HUDEP-2 (cell line): ENCODE results near the gene SH3GL1.

Experiments
- DNase-seq, 76 experiments: peaks; one replicate each; lab custom pipeline; 2025; ENCODE audit not compliant: unreplicated experiment in 76 of 76; lab: John Stamatoyannopoulos, UW

The SH3GL1 gene

DNA sequence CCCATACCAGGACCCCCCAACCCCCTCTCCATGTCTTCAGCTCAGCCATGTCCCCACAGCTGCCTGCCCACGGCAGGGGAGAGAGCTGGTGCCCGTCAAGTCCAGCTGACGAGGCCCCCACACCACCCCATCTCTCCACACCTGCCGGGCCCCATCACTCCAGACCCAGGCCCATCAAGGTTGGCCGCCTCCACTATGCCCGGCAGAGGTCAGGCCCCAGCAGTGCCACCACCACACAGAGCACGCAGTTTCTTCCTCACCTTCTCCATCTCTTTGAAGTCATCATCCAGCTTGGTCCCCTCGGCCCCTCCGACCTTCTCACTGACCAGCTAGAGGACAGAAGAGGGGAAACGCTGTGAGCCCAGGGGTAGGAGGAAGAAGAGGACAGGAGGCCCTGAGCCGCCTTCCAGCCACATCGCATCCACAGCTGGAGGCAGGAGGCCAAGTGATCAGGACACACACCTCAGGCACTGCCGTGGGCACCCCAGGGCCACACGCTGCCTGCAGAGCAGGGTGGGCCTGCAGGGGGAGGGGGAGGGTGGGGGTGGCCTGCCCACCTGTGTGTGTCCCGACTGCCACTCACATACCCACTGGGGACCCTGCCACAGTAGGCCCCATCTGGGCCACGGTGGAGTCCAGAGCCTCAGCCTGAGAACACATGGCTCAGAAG is 33.5 kb downstream of the SH3GL1 start:
- DNase-seq: no peak

DNA sequence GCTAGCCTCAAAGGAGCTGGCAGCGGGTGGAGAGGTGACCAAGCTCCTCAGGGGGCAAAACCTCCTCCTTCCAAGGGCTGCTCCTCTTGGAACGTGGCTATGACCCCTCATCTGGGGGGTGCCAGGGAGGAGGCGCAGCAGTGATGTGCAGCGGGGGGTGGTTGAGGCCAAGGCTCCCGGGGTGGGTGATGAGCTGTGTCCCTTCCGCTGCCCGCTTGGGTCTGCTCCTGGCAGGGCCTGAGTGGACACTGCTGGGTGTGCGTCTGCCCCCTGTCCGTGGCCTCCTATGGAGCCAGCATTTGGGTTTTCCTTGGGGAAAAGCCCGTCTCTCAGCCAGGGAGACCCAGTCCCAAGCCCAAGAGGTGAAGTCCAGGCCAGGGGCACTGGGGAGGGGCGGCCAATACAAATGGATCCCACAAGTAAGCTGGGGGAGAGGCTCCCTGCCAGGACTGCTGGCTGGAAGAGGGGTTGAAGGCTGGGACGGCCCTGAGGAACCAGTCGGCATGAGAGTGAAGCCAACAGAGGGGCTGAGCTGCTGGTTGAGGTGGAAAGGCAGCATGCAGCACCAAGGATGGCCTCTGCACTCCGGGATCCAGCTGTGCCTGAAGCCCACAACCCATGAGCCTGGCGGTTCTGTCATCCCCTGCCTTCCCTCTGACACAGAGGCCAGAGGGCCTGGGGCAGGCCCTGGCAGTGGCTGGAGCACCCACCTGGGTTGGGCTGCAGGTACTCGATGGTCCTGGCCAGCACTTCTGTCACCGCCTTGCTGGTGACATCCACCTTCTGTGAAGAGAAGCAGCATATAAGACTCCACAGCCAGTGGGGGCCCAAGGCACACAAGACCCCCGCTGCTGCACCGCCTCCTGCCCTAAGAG is 34.3 kb downstream of the SH3GL1 start:
- no peak for DNase-seq

DNA sequence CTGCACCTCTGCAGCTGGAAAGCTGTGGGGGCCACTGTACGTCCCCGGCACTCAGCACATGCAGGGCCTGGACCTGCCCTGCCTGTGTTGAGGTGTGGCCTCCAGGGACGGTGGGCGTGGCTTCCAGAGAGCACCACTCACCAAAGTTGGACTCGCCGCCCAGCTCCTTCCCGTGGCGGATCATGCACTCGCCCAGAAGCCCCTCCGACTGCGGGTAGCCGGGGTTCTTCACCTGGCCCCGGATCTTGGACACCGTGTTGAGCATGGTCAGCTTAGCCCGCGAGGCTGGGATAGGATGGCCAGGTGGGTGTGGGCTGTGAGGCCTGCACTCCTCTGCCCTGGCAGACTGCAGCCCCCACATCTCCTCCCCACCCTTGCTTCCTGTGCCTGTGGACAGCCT is 35.0 kb downstream of the SH3GL1 start:
- DNase-seq: peak in 2 of 76 experiments; percentile 22 to 31

DNA sequence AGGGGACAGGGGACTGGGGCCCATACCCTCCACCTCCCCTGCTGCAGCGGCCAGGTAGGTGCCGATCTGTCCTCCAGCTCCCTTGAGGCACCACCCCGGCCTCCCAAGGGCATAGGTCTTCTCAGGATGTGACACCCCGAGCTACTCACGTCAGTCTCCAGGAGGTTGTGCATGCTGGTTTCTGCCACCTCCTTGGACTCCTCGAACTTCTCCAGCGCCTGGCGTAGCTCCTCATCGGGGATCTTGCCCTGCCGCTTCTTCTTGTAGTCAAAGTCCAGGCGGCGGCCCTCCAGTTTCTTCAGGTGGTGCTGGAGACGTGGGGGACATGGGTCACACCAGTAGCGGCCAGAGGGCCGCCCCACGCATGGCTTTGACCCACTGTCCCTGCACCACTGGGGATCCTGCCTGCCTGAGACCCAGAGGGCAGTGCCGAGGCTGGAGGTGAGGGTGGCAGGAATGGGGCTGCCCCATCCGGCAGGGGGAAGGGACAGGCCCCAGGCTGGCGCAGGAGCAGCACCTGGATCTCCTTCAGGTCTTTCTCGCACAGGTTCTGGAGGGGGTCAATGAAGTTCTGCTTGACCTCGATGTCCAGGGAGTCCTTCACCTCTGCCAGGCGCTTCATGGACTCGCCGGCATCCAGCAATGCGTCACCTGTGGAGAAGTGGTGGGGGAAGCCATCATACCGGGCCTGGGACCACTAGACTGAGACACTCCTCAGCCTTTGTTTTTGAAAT is 36.6 kb downstream of the SH3GL1 start:
- DNase-seq: no peak

DNA sequence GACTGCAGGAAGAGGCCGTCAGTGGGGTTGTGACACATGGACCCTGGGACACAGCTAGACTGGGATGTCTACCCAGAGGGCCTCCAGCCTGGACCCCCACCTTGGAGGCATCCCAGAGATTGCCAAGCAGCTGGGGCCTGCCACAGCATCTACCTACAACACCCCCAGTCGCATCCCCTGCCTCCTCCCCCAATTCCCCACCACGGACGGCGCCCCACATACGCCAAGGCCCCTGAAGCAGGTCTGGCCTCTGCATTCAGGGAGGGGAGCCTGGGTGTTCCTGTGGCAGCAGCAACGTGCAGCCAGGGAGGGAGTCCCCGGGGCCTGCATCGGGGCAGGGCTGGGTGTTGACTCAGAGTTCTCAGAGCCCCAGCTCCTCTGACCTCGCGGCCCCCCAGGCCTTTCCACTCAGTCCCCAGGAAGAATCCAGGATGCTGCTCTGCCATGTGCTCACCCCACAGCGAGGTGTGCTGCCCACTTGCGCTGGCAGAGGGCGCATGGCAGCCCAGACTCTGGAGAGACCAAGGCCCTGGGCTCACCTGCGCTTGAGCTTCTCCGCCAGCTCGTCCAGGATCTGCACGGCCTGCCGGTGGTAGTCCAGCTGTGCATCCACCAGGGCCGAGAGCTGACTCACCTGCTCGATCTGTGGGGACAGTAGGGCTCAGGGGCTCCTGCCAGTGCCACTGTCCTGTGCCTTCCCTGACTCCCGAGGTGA is 37.4 kb downstream of the SH3GL1 start:
- peak in 4 of 76 experiments; percentile 8 to 23 (median 18) for DNase-seq

DNA sequence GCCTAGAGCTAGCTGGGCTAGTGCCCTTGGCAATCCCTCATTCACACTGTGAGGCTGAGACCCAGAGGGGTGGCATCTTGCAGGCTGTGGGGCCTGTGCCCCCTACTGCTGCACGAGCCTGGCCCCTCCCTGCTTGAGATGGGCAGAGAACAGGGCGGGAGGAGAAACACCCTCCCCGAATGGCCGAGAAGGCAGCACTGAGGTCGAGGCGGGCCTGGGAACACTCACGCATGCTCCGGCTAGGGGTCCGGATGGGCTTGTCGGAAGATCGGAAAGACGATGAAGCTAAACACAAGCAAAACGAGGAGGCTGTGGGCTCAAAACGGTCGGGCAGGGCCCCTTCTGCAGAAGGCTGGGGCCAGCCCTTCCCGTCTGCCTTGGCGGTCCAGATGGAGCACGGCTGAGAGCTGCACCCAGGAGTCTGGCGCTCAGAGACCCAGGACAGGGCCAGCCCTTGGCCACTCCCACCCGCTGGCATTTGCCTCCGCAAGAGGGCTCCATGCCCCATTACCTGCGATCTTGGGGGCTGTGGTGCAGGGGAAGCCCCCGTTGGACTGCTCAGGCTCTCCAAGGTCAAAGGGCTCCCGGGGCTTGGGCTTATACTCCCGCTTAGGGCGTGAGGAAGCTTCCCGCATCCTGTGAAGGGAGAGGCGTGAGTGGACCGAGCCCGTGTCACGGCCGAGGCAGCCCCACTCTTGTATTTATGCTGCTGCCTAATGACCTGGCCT is 38.1 kb downstream of the SH3GL1 start:
- no peak for DNase-seq

DNA sequence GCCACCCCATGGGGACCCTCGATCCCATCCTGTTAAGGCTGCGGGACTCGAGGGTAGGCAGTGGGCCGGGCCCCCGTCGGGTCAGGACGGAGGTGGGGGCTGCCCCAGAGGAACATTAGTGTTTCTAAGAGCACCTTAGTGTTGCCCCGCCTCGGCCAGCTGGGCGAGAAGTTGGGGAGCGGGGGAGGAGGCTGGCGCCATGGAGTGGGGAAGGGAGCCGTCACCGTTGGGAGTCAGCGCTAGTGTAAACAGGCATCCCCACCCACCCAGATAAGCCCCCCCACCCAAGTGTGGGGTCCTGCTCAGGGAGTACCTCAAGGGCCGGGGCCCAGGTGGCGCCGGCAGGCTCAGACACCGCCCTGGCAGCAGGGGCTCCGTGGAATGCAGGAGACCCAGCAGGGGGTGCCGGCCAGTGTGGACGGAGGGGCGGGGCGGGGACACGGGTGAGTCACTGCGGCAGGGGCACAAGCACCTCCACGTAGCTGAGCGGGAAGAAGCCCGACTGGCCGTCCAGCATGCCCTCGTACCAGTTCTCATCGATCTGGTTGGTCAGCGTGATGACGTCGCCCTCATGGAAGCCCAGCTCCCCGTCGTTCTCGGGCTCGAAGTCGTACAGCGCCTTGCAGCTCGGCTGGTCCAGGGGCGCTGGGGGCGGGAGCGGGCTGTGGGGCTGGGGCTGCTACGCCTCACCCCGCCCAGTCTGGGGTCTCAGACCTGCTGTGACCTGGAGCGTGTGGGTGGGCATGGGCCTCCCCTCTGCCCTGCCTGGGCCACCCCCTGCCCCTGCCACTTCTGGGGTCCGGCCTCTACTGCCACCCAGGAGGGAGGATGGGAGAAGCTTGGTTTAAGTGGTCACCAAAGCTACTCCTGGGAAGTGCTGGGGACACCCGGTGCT is 38.9 kb downstream of the SH3GL1 start:
- no peak for DNase-seq

DNA sequence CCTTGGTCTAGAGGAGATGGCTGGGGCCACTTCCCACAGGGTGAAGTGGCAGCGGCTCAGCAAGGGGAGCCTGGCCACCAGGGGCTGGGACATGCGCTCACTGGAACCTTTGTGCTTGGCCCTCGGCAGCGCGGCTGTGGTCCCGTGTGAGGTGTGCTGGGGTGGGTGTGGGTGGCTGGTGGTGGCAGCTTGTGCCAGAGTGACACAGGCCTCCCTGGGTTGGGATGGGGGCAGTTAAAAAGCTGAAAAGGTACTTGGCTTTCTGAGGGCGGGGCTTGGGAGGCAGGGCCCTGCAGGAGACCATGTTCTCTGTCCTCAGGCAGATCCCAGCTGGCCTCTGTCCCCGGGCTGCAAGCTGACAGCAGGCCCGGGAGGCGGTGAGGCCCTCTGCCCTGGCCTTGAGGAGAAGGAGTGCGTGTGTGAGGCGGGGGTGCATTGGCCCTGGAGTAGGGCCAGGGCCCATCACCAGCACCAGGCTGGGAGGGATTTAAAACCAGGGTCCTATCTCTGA is 39.7 kb downstream of the SH3GL1 start:
- DNase-seq: no peak

DNA sequence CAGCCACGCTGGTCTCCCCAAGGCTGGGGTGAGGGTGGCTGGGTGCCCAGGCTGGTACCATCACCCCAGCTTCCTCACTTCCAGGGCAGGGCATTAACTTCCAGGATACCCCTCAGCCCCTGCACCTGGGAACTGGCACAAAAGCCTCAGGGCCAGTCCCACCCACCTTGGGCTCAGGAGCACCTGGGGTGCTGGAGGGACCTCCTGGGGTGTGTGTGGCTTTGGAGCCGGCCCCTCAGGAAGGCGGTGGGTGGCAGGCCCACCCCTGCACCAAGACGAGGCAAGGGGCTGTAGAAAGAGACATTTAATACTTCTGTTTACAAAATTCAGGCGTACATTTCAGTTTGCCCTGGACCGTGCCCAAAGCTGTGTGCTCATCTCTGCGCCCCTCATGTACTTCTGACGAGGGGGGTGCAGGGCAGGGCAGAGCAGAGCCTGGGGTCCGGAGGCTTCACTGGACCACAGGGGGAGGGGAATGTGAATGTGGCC is 40.2 kb downstream of the SH3GL1 start:
- no peak for DNase-seq

DNA sequence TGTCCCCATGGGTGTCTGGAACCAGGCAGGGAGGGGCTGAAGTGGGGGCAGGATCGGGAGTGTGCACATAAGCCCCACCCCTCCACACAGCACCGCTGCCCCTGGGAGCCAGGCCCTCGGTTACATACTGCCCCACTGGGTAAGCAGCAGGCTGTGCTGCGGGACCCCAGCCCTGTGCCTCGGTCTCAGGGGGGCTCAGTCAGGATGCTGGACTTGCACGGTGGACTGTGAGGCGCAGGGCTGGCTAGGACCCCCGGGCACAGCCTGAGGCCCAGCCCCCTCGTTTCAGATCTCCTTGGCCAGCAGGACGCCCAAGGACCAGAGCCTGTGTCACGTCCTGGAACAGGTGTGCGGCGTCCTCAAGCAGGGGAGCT is 40.7 kb downstream of the SH3GL1 start:
- DNase-seq: no peak

DNA sequence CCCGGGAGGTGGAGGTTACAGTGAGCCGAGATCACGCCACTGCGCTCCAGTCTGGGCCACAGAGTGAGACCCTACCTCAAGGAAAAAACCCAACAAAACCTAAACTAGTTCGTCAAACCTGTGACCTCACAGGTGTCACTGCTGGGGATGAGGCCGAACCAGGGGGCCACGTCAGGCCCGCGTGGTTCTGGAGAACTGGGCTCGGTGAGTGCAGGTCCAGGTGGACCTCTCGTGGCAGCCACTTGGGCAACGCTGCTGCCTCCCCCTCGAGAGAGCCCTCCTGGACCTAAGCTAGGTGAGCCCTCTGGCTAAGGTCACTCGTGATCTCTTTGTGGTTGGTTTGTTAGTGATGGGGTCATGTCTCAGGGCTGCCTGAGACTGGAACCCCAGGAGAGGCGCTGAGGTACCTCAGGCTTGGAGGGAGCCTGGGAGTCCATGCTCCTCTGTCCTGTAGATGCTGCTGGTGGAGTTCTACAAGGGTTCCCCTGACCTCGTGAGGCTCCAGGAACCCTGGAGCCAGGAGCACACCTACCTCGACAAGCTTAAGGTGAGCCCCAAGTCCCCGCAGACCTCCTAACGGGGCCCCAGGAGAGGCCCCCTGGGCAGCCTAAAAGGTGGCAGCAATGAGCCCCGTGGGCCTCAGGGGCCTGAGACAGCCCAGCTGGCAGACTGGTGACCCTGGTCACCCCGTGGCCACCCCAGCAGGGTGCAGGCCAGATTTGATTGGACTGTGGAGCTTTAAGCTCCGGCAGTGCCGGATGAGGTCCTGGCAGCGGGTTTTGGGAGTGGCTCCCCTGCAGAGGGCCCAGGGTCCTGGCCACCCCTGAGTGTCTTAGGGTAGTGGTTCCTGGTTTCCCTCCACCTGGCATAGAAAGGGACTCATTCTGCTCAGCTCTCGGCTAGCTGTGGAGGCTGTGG is 41.4 kb downstream of the SH3GL1 start:
- no peak for DNase-seq

DNA sequence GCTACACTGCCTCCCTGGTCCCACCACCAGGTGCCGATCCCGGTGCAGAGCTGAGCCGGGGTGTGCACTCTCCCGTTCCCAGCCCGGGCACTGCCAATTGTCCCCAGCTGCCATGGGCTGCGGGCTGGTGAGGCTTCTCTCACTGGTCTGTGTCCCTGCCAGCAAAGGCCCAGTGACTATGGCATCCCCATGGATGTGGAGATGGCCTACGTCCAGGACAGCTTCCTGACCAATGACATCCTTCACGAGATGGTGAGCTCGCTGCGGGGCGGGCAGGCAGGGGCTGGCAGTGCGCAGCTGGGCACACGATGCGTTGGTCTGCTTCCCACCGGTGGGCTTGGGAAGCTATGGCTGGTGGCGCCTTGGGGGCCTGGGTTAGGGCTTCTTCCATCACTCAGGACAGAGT is 42.4 kb downstream of the SH3GL1 start:
- DNase-seq: no peak

DNA sequence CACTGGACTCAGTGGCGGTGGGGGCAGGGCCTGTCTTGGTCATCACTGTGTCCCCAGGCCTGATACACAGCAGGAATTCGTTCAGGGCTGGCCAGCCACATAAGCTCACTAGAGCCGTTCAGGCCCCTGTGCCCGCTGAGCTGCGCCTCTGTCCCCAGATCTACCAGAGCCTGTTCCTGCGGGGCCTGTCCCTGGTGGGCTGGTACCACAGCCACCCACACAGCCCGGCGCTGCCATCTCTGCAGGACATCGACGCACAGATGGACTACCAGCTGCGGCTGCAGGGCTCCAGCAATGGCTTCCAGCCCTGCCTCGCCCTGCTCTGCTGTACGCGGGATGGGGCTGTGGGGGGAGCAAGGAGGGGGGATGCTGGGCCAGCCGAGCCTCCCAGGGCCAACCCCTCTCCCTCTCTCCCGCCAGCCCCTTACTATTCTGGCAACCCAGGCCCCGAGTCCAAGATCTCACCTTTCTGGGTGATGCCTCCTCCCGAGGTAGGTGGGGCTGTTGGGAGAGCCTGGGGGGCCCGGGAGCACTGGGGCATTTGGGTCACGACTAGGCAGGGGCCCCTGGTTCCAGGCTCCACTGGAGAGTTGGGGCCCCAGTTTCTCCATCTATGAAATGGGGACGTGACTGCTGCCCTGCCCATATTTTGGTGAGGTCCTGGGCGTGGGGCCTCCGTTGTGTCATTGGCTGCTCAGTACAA is 43.1 kb downstream of the SH3GL1 start:
- no peak for DNase-seq

DNA sequence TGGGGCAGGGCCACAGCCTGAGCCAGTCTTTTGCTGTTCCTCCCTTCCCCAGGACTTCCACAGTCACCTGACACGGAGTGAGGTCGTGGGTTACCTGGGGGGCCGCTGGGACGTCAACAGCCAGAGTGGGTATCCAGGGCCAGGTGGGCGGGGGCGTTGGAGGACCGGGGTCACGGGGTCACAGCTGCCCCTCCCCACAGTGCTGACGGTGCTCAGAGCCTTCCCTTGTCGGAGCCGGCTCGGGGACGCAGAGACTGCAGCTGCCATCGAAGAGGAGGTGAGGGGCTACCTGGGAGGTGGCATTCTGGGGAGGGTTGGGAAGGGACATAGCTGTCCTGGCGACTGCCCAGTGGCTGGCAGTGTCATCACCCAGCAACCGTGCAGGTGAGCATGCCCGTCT is 45.5 kb downstream of the SH3GL1 start:
- no peak for DNase-seq

DNA sequence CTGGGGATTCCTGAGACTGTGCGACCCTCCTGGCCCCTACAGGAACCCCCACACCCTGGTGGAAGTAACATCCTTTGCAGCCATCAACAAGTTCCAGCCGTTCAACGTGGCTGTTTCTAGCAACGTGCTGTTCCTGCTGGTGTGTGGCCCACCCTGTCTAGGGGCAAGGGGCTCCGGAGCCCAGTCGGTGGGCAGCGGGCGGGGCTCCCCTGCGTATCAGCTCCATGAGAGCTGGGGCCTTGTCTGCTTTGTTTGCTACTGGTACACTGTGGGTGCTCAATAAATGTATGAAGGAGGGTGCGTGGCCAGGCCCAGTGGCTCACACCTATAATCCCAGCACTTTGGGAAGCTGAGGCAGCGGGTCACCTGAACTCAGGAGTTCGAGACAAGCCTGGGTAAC is 46.1 kb downstream of the SH3GL1 start:
- no peak for DNase-seq

DNA sequence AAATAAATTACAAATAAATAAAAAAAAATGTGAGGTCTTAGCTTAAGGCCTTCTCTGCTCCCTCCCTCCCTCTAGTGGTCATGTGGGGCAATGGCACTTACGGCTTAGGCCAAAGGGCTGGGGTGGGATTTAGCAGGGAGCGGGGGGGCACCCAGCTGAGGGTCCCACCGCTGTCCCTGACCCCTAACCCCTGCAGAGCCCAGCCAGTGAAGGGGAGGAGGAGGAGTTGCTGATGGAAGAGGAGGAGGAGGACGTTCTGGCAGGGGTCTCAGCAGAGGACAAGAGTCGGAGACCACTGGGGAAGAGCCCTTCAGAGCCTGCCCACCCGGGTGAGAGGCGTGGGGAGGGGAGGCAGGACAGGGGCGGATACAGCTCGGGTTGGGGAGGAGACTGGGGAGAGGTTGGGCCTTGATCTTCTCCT is 47.6 kb downstream of the SH3GL1 start:
- DNase-seq: peak in 34 of 76 experiments; percentile 15 to 64 (median 38)

DNA sequence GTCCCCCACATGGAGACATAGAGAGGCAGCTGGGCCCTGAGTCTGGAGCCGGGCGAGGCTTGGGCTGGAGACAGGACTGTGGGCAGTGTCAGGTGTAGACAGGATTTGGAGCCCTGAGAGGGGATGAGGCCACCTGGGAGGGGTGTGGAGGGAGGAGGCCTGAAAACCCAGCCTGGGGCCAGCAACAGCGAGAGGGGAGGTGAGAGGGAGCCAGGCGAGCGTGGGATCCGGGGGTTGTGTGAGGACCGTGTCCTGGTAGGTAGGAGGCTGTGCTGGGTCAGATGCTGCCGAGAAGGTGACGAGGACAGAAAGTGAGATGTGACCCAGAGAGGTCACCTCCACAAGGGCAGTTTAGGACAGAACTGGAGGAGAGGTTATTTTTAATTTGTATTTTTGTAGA is 49.6 kb downstream of the SH3GL1 start:
- no peak for DNase-seq
